ENCODE results near the gene PPP2R1A.

DNA sequence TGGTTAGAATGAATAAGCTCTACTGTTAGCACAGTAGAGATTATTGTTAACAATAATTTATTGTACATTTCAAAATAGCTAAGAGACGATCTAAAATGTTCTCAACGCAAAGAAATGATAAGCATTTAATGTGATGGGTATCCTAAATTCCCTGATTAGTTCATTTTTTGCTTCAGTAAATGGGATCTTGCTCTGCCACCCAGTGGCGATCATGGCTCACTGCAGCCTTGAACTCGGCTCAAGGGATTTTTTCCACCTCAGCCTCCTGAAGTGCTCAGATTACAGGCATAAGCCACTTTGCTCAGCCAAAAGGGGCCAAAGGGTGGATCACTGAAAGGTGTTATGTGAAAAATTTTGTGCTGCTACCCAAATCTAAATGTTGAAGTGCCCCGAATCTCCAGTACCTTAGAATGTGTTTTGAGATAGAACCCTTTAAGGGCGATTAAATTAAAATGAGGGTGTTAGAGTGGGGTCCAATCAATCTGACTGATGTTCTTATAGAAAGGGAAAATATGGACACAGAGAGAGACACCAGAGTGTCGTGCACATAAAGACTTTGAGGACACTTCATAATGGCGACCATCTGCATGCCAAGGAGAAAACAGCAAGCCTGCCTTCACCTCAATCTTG is 48.0 kb downstream of the PPP2R1A start:
- TF ChIP-seq POLR2AphosphoS5 (IDR thresholded peaks at IDR 0.05; ENCODE audit: low read depth, low read length) (no peak), SIN3A (IDR thresholded peaks at IDR 0.05; ENCODE audit: borderline replicate concordance, insufficient read depth, low read length) (no peak), TAF1 (IDR thresholded peaks at IDR 0.05; ENCODE audit: borderline replicate concordance, insufficient read depth, low read length) (no peak), FOXP2 (optimal IDR thresholded peaks at IDR 0.05; ENCODE audit: borderline replicate concordance, extremely low read depth, extremely low read length, insufficient read depth) (no peak)
- TF ChIP-seq, protein P1, sequence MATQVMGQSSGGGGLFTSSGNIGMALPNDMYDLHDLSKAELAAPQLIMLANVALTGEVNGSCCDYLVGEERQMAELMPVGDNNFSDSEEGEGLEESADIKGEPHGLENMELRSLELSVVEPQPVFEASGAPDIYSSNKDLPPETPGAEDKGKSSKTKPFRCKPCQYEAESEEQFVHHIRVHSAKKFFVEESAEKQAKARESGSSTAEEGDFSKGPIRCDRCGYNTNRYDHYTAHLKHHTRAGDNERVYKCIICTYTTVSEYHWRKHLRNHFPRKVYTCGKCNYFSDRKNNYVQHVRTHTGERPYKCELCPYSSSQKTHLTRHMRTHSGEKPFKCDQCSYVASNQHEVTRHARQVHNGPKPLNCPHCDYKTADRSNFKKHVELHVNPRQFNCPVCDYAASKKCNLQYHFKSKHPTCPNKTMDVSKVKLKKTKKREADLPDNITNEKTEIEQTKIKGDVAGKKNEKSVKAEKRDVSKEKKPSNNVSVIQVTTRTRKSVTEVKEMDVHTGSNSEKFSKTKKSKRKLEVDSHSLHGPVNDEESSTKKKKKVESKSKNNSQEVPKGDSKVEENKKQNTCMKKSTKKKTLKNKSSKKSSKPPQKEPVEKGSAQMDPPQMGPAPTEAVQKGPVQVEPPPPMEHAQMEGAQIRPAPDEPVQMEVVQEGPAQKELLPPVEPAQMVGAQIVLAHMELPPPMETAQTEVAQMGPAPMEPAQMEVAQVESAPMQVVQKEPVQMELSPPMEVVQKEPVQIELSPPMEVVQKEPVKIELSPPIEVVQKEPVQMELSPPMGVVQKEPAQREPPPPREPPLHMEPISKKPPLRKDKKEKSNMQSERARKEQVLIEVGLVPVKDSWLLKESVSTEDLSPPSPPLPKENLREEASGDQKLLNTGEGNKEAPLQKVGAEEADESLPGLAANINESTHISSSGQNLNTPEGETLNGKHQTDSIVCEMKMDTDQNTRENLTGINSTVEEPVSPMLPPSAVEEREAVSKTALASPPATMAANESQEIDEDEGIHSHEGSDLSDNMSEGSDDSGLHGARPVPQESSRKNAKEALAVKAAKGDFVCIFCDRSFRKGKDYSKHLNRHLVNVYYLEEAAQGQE (IDR thresholded peaks at IDR 0.05; ENCODE audit: insufficient read depth in 1 of 2, low read depth in 2 of 2, low read length in 2 of 2), result no peak

Measured in PFSK-1 (cell line).